Mucosa of rectum (tissue), 2 donors: ENCODE results near the gene CDKAL1.

Experiments
- H3K27ac ChIP-seq, 2 donors: one replicate each; pipeline ENCODE4 v1.7.0; 2013; ENCODE audit warnings: inconsistent platforms in 2 of 2, low read depth in 2 of 2, low read length in 2 of 2
- H3K27me3 ChIP-seq, 2 donors: one replicate each; pipeline ENCODE4 v1.7.0; 2013; ENCODE audit warnings: low read length in 2 of 2; ENCODE audit not compliant: control insufficient read depth in 2 of 2, insufficient read depth in 2 of 2
- H3K36me3 ChIP-seq, 2 donors: one replicate each; pipeline ENCODE4 v1.7.0; 2013; ENCODE audit warnings: low read length in 2 of 2; ENCODE audit not compliant: control insufficient read depth in 2 of 2, insufficient read depth in 2 of 2
- H3K4me1 ChIP-seq, 2 donors: one replicate each; pipeline ENCODE4 v1.7.0; 2013; ENCODE audit warnings: low read length in 2 of 2, mild to moderate bottlenecking in 1 of 2; ENCODE audit not compliant: control insufficient read depth in 2 of 2, insufficient read depth in 2 of 2
- H3K4me3 ChIP-seq, 2 donors: one replicate each; pipeline ENCODE4 v1.7.0; 2013; ENCODE audit warnings: low read length in 2 of 2
- H3K9ac ChIP-seq, 2 donors: one replicate each; pipeline ENCODE4 v1.7.0; 2013; ENCODE audit warnings: low read length in 2 of 2, low read depth in 1 of 2, mild to moderate bottlenecking in 1 of 2
- H3K9me3 ChIP-seq, 2 donors: one replicate each; pipeline ENCODE4 v1.7.0; 2013; ENCODE audit warnings: low read length in 2 of 2; ENCODE audit not compliant: control insufficient read depth in 2 of 2
- donor health status: healthy.
- donor health status: Normal muscosa, but diverticular disease.

CDKAL1 gene

GRCh38 chr6:20534295-20535262 lies at the start of gene CDKAL1:
Gene CDKAL1, plus strand, starts transcription at chr6:20534457. Its CDS starts 11,894 bp downstream, at chr6:20546351.
- Histone ChIP-seq H3K9me3 (no peaks in the 10 kb centered on the region), H3K4me3 (peak within 1 kb of the TSS; percentile 83 to 97), H3K27me3 (no peaks in the 10 kb centered on the region), H3K36me3 (no peaks in the 10 kb centered on the region), H3K9ac (peak within 1 kb of the TSS; percentile 83 to 84), H3K4me1 (peaks cover 0 to 6% of the 10 kb centered on the region in 2 donors), H3K27ac (peak within 1 kb of the TSS; percentile 76 to 79)

GRCh38 chr6:20486641-20487040 lies 47.6 kb upstream of the CDKAL1 start:
- Histone ChIP-seq H3K27me3 (no peaks in the 10 kb centered on the region), H3K9me3 (no peaks in the 10 kb centered on the region), H3K4me3 (no peak overlapping the region), H3K9ac (no peak overlapping the region), H3K27ac (no peak overlapping the region), H3K4me1 (no peaks in the 10 kb centered on the region), H3K36me3 (peaks cover 14 to 24% of the 10 kb centered on the region in 2 donors)

DNA sequence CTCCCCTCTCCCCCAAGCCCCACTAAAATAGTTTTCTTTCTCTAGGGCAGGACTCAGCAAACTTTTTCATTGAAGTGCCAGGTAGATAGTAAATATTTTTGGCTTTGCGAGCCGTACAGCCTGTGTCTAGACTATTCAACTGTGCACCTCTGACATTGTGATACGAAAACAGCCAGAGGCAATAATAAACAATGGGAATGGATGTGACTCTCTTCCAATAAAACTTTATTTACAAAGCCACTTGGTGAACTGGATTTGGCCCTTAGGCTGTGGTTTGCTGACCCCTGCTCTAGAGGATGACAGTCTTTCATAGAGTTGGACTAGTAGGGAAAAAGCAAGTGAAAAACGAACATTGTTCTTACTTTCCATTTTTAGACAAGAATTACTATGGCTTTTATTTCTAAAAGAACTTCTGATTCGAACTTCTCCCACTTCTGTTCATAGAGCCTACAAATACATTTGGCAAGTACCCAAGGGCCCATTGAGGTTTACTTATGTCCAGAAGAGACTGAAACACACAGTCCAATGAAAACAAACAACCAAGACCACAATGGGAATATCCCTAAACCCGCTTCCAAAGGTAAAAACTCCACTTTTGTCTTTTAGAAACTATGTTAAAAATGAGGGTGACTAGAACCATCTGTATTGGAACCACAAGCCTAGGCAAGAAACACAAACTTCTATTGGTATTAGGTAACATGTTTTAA lies 46.4 kb upstream of the CDKAL1 start:
- no peaks in the 10 kb centered on the region for H3K4me1 ChIP-seq
- no peak overlapping the region for H3K27ac ChIP-seq
- no peak overlapping the region for H3K4me3 ChIP-seq
- H3K36me3 ChIP-seq, result peaks cover 11 to 18% of the 10 kb centered on the region in 2 donors
- no peaks in the 10 kb centered on the region for H3K27me3 ChIP-seq
- H3K9me3 ChIP-seq, result no peaks in the 10 kb centered on the region
- no peak overlapping the region for H3K9ac ChIP-seq

DNA sequence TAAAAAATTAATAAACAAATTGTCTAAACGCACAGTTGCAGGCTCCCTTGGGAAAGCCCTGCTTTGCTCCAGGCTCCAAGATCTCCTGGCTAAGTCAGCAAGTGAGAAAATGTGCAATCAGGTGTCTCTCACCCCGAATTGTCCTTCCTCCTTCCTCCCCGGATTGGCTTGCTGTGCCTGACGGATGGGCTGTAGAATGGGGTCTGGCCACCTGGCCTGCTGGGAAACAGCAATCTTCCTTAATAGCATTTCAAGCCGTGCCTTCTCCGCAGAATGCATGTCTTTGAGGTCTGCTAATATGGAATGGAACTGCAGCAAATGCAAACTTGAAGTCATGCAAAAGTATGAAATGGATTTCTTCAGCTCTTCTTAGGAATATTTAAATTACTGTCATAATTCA lies 43.7 kb upstream of the CDKAL1 start:
- H3K4me1 ChIP-seq, result no peaks in the 10 kb centered on the region
- H3K4me3 ChIP-seq, result no peak overlapping the region
- no peaks in the 10 kb centered on the region for H3K9me3 ChIP-seq
- no peaks in the 10 kb centered on the region for H3K27me3 ChIP-seq
- H3K36me3 ChIP-seq, result peaks cover 8 to 17% of the 10 kb centered on the region in 2 donors
- H3K9ac ChIP-seq, result no peak overlapping the region
- no peak overlapping the region for H3K27ac ChIP-seq

GRCh38 chr6:20492099-20492498 lies 42.2 kb upstream of the CDKAL1 start:
- Histone ChIP-seq H3K4me3 (no peak overlapping the region), H3K9me3 (no peaks in the 10 kb centered on the region), H3K4me1 (no peaks in the 10 kb centered on the region), H3K36me3 (peaks cover 8 to 11% of the 10 kb centered on the region in 2 donors), H3K9ac (no peak overlapping the region), H3K27me3 (no peaks in the 10 kb centered on the region), H3K27ac (no peak overlapping the region)

- Histone ChIP-seq H3K4me1 (no peaks in the 10 kb centered on the region), H3K36me3 (no peaks in the 10 kb centered on the region), H3K9ac (no peak overlapping the region), H3K4me3 (no peak overlapping the region), H3K27me3 (no peaks in the 10 kb centered on the region), H3K27ac (no peak overlapping the region), H3K9me3 (no peaks in the 10 kb centered on the region)
Measured at GRCh38 chr6:20497216-20498040, 36.8 kb upstream of the CDKAL1 start.

- Histone ChIP-seq H3K27ac (no peak overlapping the region), H3K4me3 (no peak overlapping the region)
Measured at GRCh38 chr6:20498041-20498385, 36.2 kb upstream of the CDKAL1 start.

DNA sequence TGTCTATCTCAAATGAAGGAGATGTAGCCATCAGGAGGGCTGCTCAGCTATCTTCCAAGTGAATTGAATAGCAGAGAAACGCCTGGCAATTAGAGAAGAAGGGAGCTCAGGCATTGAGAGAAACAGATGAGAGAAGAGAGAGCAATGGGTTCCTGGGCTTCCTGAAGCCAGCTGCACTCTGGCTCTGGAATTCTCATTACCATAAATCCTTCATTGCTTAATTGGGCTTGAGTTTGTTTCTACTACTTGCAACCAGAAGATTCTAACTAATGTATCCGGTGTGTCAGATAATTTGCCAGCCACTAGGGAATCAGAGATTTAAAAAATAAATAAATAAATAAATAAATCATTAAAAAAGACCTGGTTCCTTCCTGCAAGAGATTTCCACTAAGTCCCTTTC lies 25.0 kb upstream of the CDKAL1 start:
- Histone ChIP-seq H3K9ac (no peak overlapping the region), H3K9me3 (no peaks in the 10 kb centered on the region), H3K27me3 (no peaks in the 10 kb centered on the region), H3K4me3 (no peak overlapping the region), H3K4me1 (no peaks in the 10 kb centered on the region), H3K27ac (no peak overlapping the region), H3K36me3 (no peaks in the 10 kb centered on the region)

More at GRCh38 chr6:20498041-20498385, 36.2 kb upstream of the CDKAL1 start:
- Histone ChIP-seq H3K9me3 (no peaks in the 10 kb centered on the region), H3K4me1 (no peaks in the 10 kb centered on the region), H3K27me3 (no peaks in the 10 kb centered on the region), H3K9ac (no peak overlapping the region), H3K36me3 (no peaks in the 10 kb centered on the region)

- Histone ChIP-seq H3K27me3 (no peaks in the 10 kb centered on the region), H3K36me3 (no peaks in the 10 kb centered on the region), H3K27ac (no peak overlapping the region), H3K4me3 (no peak overlapping the region), H3K4me1 (no peaks in the 10 kb centered on the region), H3K9me3 (no peaks in the 10 kb centered on the region), H3K9ac (no peak overlapping the region)
Measured at GRCh38 chr6:20511852-20512251, 22.4 kb upstream of the CDKAL1 start.
